H9 (cell line): ENCODE measurements around the gene MAST4. TPM values are rescaled to one million over a fixed set of nuclear protein-coding genes. Genes with fewer than 3 reads are reported as not detected.

Source experiments
- DNase-seq: peaks from one replicate; pipeline ENCODE4 v3.0.0-alpha.2; 2017
- H2AFZ ChIP-seq: one replicate; pipeline ENCODE4 v1.6.1; 2013; ENCODE audit warnings: mild to moderate bottlenecking, low read length, control low read depth, moderate library complexity
- H2AK5ac ChIP-seq: 2 replicates; pipeline ENCODE4 v1.6.1; 2013; ENCODE audit warnings: low read length, control low read depth, mixed read lengths; ENCODE audit not compliant: insufficient read length
- H2BK120ac ChIP-seq: one replicate; pipeline ENCODE4 v1.6.1; 2013; ENCODE audit warnings: low read depth, mild to moderate bottlenecking, low read length, control low read depth, inconsistent platforms; ENCODE audit not compliant: poor library complexity, severe bottlenecking
- H2BK12ac ChIP-seq: 2 replicates; pipeline ENCODE4 v1.6.1; 2013; ENCODE audit warnings: low read length, control low read depth, mixed read lengths, low read depth; ENCODE audit not compliant: insufficient read length
- H2BK15ac ChIP-seq: 2 replicates; pipeline ENCODE4 v1.6.1; 2013; ENCODE audit warnings: low read depth, low read length, control low read depth
- H2BK20ac ChIP-seq: one replicate; pipeline ENCODE4 v1.6.1; 2013; ENCODE audit warnings: low read depth, mild to moderate bottlenecking, low read length, control low read depth, inconsistent platforms; ENCODE audit not compliant: poor library complexity, severe bottlenecking
- H2BK5ac ChIP-seq: 2 replicates; pipeline ENCODE4 v1.6.1; 2013; ENCODE audit warnings: low read length, control low read depth, mixed read lengths; ENCODE audit not compliant: insufficient read length
- H3K14ac ChIP-seq: 2 replicates; pipeline ENCODE4 v1.6.1; 2013; ENCODE audit warnings: low read length, control low read depth; ENCODE audit not compliant: insufficient read depth
- H3K18ac ChIP-seq: 2 replicates; pipeline ENCODE4 v1.6.1; 2013; ENCODE audit warnings: low read depth, mild to moderate bottlenecking, mixed read lengths, low read length, control low read depth; ENCODE audit not compliant: insufficient read length
- H3K23ac ChIP-seq: 2 replicates; pipeline ENCODE4 v1.6.1; 2013; ENCODE audit warnings: low read length, control low read depth, mixed read lengths, low read depth; ENCODE audit not compliant: insufficient read length
- H3K23me2 ChIP-seq: 2 replicates; pipeline ENCODE4 v1.6.1; 2013; ENCODE audit warnings: low read depth, mild to moderate bottlenecking, mixed read lengths, low read length, control low read depth; ENCODE audit not compliant: insufficient read length, poor library complexity, severe bottlenecking
- H3K27ac ChIP-seq: 2 replicates; pipeline ENCODE4 v1.5.1; 2013; ENCODE audit warnings: low read length, control low read depth, mixed read lengths, low read depth; ENCODE audit not compliant: insufficient read length
- H3K27me3 ChIP-seq: 2 replicates; pipeline ENCODE4 v1.6.1; 2013; ENCODE audit warnings: low read length, control low read depth, inconsistent platforms; ENCODE audit not compliant: insufficient read depth
- H3K4ac ChIP-seq: 2 replicates; pipeline ENCODE4 v1.6.1; 2013; ENCODE audit warnings: low read depth, mild to moderate bottlenecking, control low read depth, inconsistent platforms, low read length, moderate library complexity
- H3K4me1 ChIP-seq: 2 replicates; pipeline ENCODE4 v1.6.1; 2013; ENCODE audit warnings: low read length, control low read depth, inconsistent platforms; ENCODE audit not compliant: insufficient read depth
- H3K4me2 ChIP-seq: 2 replicates; pipeline ENCODE4 v1.6.1; 2013; ENCODE audit warnings: low read length, control low read depth, mixed read lengths; ENCODE audit not compliant: insufficient read length, insufficient read depth
- H3K56ac ChIP-seq: 2 replicates; pipeline ENCODE4 v1.6.1; 2013; ENCODE audit warnings: low read depth, mild to moderate bottlenecking, mixed read lengths, low read length, control low read depth; ENCODE audit not compliant: insufficient read length
- H3K79me1 ChIP-seq: 2 replicates; pipeline ENCODE4 v1.6.1; 2013; ENCODE audit warnings: low read depth, mild to moderate bottlenecking, moderate library complexity, low read length, control low read depth, inconsistent platforms; ENCODE audit not compliant: insufficient read depth, poor library complexity, severe bottlenecking
- H3K79me2 ChIP-seq: 2 replicates; pipeline ENCODE4 v1.6.1; 2013; ENCODE audit warnings: low read length, control low read depth, inconsistent platforms; ENCODE audit not compliant: insufficient read depth
- H3K9ac ChIP-seq: 2 replicates; pipeline ENCODE4 v1.6.1; 2013; ENCODE audit warnings: low read length, control low read depth, mixed read lengths; ENCODE audit not compliant: insufficient read length; ENCODE audit errors: extremely low read depth
- H3K9me3 ChIP-seq: one replicate; pipeline ENCODE4 v1.6.1; 2013; ENCODE audit warnings: low read depth, low read length, inconsistent platforms; ENCODE audit not compliant: control insufficient read depth
- H3T11ph ChIP-seq: one replicate; pipeline ENCODE4 v1.6.1; 2013; ENCODE audit warnings: mild to moderate bottlenecking, low read length, control low read depth, inconsistent platforms
- H4K20me1 ChIP-seq: one replicate; pipeline ENCODE4 v1.6.1; 2013; ENCODE audit not compliant: control insufficient read depth, insufficient read length, insufficient read depth
- H4K5ac ChIP-seq: 2 replicates; pipeline ENCODE4 v1.6.1; 2013; ENCODE audit warnings: low read depth, mild to moderate bottlenecking, mixed read lengths, low read length, control low read depth; ENCODE audit not compliant: insufficient read length
- H4K8ac ChIP-seq: replicated peaks from 2 replicates; pipeline ENCODE4 v1.6.1; 2013; ENCODE audit warnings: low read length, control low read depth, mixed read lengths, low read depth; ENCODE audit not compliant: insufficient read length
- H4K91ac ChIP-seq: 2 replicates; pipeline ENCODE4 v1.6.1; 2013; ENCODE audit warnings: low read depth, mild to moderate bottlenecking, moderate library complexity, mixed read lengths, low read length, control low read depth; ENCODE audit not compliant: insufficient read length
- H3K27ac Mint-ChIP-seq, 3 experiments: 2 replicates in 2 of 3; 3 replicates in 1 of 3; pipeline ENCODE4 v1.8.0; 2020 to 2021; ENCODE audit warnings: mixed read lengths in 3 of 3, mild to moderate bottlenecking in 1 of 3, moderate library complexity in 1 of 3
- H3K27me3 Mint-ChIP-seq: 2 replicates; pipeline ENCODE4 v1.8.0; 2021; ENCODE audit warnings: low read depth, mild to moderate bottlenecking, moderate library complexity, mixed read lengths
- H3K36me3 Mint-ChIP-seq, 3 experiments: 2 replicates in 2 of 3; 3 replicates in 1 of 3; pipeline ENCODE4 v1.8.0; 2020 to 2021; ENCODE audit warnings: low read depth in 3 of 3, mixed read lengths in 3 of 3; ENCODE audit not compliant: insufficient read depth in 1 of 3
- H3K4me1 Mint-ChIP-seq, 2 experiments: 2 replicates each; pipeline ENCODE4 v1.8.0; 2020; ENCODE audit warnings: mixed read lengths in 2 of 2
- H3K4me3 Mint-ChIP-seq, 2 experiments: 2 replicates in 1 of 2; 3 replicates in 1 of 2; pipeline ENCODE4 v1.8.0; 2020 to 2021; ENCODE audit warnings: mild to moderate bottlenecking in 2 of 2, mixed read lengths in 2 of 2, moderate library complexity in 1 of 2
- H3K9me3 Mint-ChIP-seq, 2 experiments: 2 replicates in 1 of 2; 3 replicates in 1 of 2; pipeline ENCODE4 v1.8.0; 2020; ENCODE audit warnings: mild to moderate bottlenecking in 2 of 2, mixed read lengths in 2 of 2, moderate library complexity in 1 of 2
- WGBS: extraction: QIAGEN DNeasy Blood & Tissue Kit; methylation state at CpG from one replicate; pipeline ENCODE4 v1.1.7; 2013; ENCODE audit warnings: missing lambda C conversion rate, low lambda C conversion rate, mixed read lengths; ENCODE audit not compliant: insufficient read length; ENCODE audit errors: extremely low coverage; 5-methylcytosine and 5-hydroxymethylcytosine counted together
- total RNA-seq: library from RNA; stranded (reverse); gene quantifications from 2 replicates; pipeline ENCODE4 v1.2.1, GENCODE V29; 2021
- TF ChIP-seq, protein P1 (sequence below): fragments of 200-600 bp; sonication (generic); conservative IDR thresholded peaks from 3 replicates; pipeline ENCODE4 v1.8.0; 2021; ENCODE audit warnings: antibody characterized with exemption, mild to moderate bottlenecking

The MAST4 gene
- total RNA-seq, 1 experiment from 2014 or later: 3.7 TPM

DNA sequence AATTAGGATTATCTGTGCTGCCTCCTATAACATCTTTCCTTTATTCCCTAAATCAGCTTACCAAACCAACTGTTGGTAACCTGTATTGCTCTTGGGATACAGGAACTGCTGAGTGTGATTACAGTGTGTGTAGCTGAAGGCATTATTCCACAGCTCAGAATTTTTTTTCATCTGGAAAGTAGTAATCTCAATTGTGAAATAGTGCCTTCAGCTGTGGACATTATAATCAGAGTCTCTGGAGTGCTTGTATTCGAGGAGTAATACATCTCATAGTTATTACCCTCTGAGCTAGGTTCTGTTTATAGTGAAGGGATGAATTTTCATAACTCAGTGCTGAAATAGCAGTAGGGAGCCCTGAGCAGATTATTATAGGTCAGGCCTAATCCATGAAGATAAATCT is 199.5 kb downstream of the MAST4 start:
- Histone ChIP-seq H3K27ac (no peak overlapping the region), H4K8ac (no peak overlapping the region), H2BK20ac (no peak overlapping the region), H4K20me1 (no peaks in the 10 kb centered on the region), H2AK5ac (no peak overlapping the region), H3K27me3 (no peaks in the 10 kb centered on the region), H3K4me2 (no peak overlapping the region), H3K23ac (no peak overlapping the region), H4K91ac (no peak overlapping the region), H3K14ac (no peak overlapping the region), H3K4me1 (no peaks in the 10 kb centered on the region), H3K79me1 (no peaks in the 10 kb centered on the region), H2BK15ac (no peak overlapping the region), H3K79me2 (no peaks in the 10 kb centered on the region), H3K4ac (no peak overlapping the region), H3K9me3 (no peaks in the 10 kb centered on the region), H3T11ph (no peak overlapping the region), H3K9ac (no peak overlapping the region), H2BK5ac (no peak overlapping the region), H2BK120ac (no peak overlapping the region), H4K5ac (no peak overlapping the region), H3K56ac (no peak overlapping the region), H3K23me2 (no peaks in the 10 kb centered on the region), H2AFZ (no peak overlapping the region), H3K18ac (no peak overlapping the region), H2BK12ac (no peak overlapping the region)
- no peak for DNase-seq
- TF ChIP-seq, protein P1, sequence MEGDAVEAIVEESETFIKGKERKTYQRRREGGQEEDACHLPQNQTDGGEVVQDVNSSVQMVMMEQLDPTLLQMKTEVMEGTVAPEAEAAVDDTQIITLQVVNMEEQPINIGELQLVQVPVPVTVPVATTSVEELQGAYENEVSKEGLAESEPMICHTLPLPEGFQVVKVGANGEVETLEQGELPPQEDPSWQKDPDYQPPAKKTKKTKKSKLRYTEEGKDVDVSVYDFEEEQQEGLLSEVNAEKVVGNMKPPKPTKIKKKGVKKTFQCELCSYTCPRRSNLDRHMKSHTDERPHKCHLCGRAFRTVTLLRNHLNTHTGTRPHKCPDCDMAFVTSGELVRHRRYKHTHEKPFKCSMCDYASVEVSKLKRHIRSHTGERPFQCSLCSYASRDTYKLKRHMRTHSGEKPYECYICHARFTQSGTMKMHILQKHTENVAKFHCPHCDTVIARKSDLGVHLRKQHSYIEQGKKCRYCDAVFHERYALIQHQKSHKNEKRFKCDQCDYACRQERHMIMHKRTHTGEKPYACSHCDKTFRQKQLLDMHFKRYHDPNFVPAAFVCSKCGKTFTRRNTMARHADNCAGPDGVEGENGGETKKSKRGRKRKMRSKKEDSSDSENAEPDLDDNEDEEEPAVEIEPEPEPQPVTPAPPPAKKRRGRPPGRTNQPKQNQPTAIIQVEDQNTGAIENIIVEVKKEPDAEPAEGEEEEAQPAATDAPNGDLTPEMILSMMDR: no peak
- no peaks in the 10 kb centered on the region for H3K4me1 Mint-ChIP-seq
- H3K36me3 Mint-ChIP-seq: no peaks in the 10 kb centered on the region
- H3K27me3 Mint-ChIP-seq: no peaks in the 10 kb centered on the region
- no peak overlapping the region for H3K4me3 Mint-ChIP-seq
- WGBS: no CpG with 5 or more reads among the region's 1 CpG
- H3K9me3 Mint-ChIP-seq: no peaks in the 10 kb centered on the region
- H3K27ac Mint-ChIP-seq: no peak overlapping the region
